ENCODE measurements around the gene SUPT16H.
A peak's percentile ranks its signal among the peaks of the same experiment; 100 is the strongest.
"Not testable (repeated sequence)": the region's sequence is repeated elsewhere in the genome, so short reads cannot be mapped to it uniquely, and the experiment has no call there.

The SUPT16H gene

GRCh38 chr14:21356511-21356910, 27.3 kb downstream of the SUPT16H start:
- no peak for DNase-seq

- peak; percentile 50 for DNase-seq
Measured at GRCh38 chr14:21352587-21352986, 31.2 kb downstream of the SUPT16H start.

- DNase-seq = no peak
Measured at GRCh38 chr14:21350539-21350938, 33.3 kb downstream of the SUPT16H start.

- no peak for DNase-seq
Measured at GRCh38 chr14:21347201-21347600, 36.6 kb downstream of the SUPT16H start.

GRCh38 chr14:21346532-21347135, 37.2 kb downstream of the SUPT16H start:
- no peak for DNase-seq

- DNase-seq = no peak
Measured at GRCh38 chr14:21343035-21343794, 40.6 kb downstream of the SUPT16H start.

- no peak for DNase-seq
Measured at GRCh38 chr14:21334202-21334906, 49.5 kb downstream of the SUPT16H start.

- DNase-seq = no peak
Measured at GRCh38 chr14:21332950-21333349, 50.9 kb downstream of the SUPT16H start.

GRCh38 chr14:21326972-21327371, 56.8 kb downstream of the SUPT16H start:
- DNase-seq = no peak

- no peak for DNase-seq
Measured at GRCh38 chr14:21322716-21323115, 61.1 kb downstream of the SUPT16H start.

- no peak for DNase-seq
Measured at GRCh38 chr14:21320913-21321312, 62.9 kb downstream of the SUPT16H start.

- no peak for DNase-seq
Measured at GRCh38 chr14:21317398-21317797, 66.4 kb downstream of the SUPT16H start.

- no peak for DNase-seq
Measured at GRCh38 chr14:21313512-21313911, 70.3 kb downstream of the SUPT16H start.

- DNase-seq = no peak
Measured at GRCh38 chr14:21311614-21312013, 72.2 kb downstream of the SUPT16H start.

- DNase-seq = no peak
Measured at GRCh38 chr14:21309956-21310355, 73.9 kb downstream of the SUPT16H start.

GRCh38 chr14:21309238-21309636, 74.6 kb downstream of the SUPT16H start:
- DNase-seq = no peak

GRCh38 chr14:21308479-21309237, 75.2 kb downstream of the SUPT16H start:
- peak; percentile 87 for DNase-seq

- DNase-seq = no peak
Measured at GRCh38 chr14:21308132-21308478, 75.7 kb downstream of the SUPT16H start.

- no peak for DNase-seq
Measured at GRCh38 chr14:21307637-21308036, 76.2 kb downstream of the SUPT16H start.

- DNase-seq = not testable (repeated sequence)
Measured at GRCh38 chr14:21302836-21303140, 81.0 kb downstream of the SUPT16H start.

GRCh38 chr14:21302013-21302835, 81.6 kb downstream of the SUPT16H start:
- DNase-seq = no peak

All from CD4-positive, alpha-beta T cell treated with Interferon gamma for 1 hour (primary cell).